OCI-LY7 (cell line): ENCODE data around the gene TMC1. TPM values are rescaled to one million over a fixed set of nuclear protein-coding genes. Genes with fewer than 3 reads are reported as not detected.

Experiments used
- BruUV-seq: library from RNA; stranded (reverse); fragments of 400-500 nt; replicated peaks from 2 replicates; lab custom pipeline; 2021; lab: Mats Ljungman, UMichigan
- CTCF ChIA-PET: fragments of 300-600 bp; sonication (Branson Sonifier 250); formaldehyde crosslinking; loops from one replicate; lab custom pipeline; 2022; ENCODE audit warnings: antibody characterized with exemption; ENCODE audit not compliant: unreplicated experiment; lab: Charles Lee
- POLR2A ChIA-PET: fragments of 300-600 bp; sonication (Branson Sonifier 250); formaldehyde crosslinking; loops from one replicate; lab custom pipeline; 2022; ENCODE audit warnings: antibody characterized with exemption; lab: Charles Lee
- DNase-seq: peaks from one replicate; pipeline ENCODE4 v3.0.0-alpha.2; 2015; ENCODE audit warnings: low spot score
- H2AFZ ChIP-seq: fragments of 200-600 bp; sonication (generic), shearing (Covaris generic); 2 replicates; pipeline ENCODE4 v1.6.1; 2014; ENCODE audit warnings: mild to moderate bottlenecking, antibody characterized with exemption, low read length, moderate library complexity
- H3K27ac ChIP-seq: fragments of 200-600 bp; sonication (generic); 2 replicates; pipeline ENCODE4 v1.5.1; 2014; ENCODE audit warnings: mixed run types, low read depth, mild to moderate bottlenecking, moderate library complexity, low read length, inconsistent platforms; ENCODE audit not compliant: poor library complexity, severe bottlenecking
- H3K36me3 ChIP-seq: fragments of 200-600 bp; sonication (generic); 2 replicates; pipeline ENCODE4 v1.6.1; 2014; ENCODE audit warnings: mild to moderate bottlenecking, antibody characterized with exemption, low read length, moderate library complexity, mixed read lengths; ENCODE audit not compliant: insufficient read depth
- H3K4me1 ChIP-seq: fragments of 200-600 bp; sonication (generic); 2 replicates; pipeline ENCODE4 v1.5.1; 2014; ENCODE audit warnings: mild to moderate bottlenecking, low read length; ENCODE audit not compliant: insufficient read depth, poor library complexity, severe bottlenecking
- H3K4me2 ChIP-seq: fragments of 200-600 bp; sonication (generic); 2 replicates; pipeline ENCODE4 v1.6.1; 2014; ENCODE audit warnings: mild to moderate bottlenecking, low read length
- H3K4me3 ChIP-seq: fragments of 200-600 bp; sonication (generic); 2 replicates; pipeline ENCODE4 v1.5.1; 2014; ENCODE audit warnings: mild to moderate bottlenecking, low read depth, low read length; ENCODE audit not compliant: poor library complexity, severe bottlenecking
- H3K79me2 ChIP-seq: fragments of 200-600 bp; sonication (generic); 2 replicates; pipeline ENCODE4 v1.6.1; 2016; ENCODE audit warnings: low read depth, mild to moderate bottlenecking, low read length, moderate library complexity, mixed read lengths; ENCODE audit not compliant: insufficient read depth
- H3K9me2 ChIP-seq: fragments of 200-600 bp; sonication (generic); 2 replicates; pipeline ENCODE4 v1.6.1; 2016; ENCODE audit warnings: mild to moderate bottlenecking, low read length, mixed read lengths; ENCODE audit not compliant: insufficient read depth
- H3K9me3 ChIP-seq: fragments of 200-600 bp; sonication (generic); 2 replicates; pipeline ENCODE4 v1.6.1; 2014; ENCODE audit warnings: mild to moderate bottlenecking, mixed run types, low read length, mixed read lengths
- H4K20me1 ChIP-seq: fragments of 200-600 bp; sonication (generic); 2 replicates; pipeline ENCODE4 v1.6.1; 2014; ENCODE audit warnings: mild to moderate bottlenecking, antibody characterized with exemption, low read length, moderate library complexity, mixed read lengths; ENCODE audit not compliant: insufficient read depth
- EZH2phosphoT487 ChIP-seq: fragments of 200-600 bp; sonication (generic); IDR thresholded peaks from 2 replicates; pipeline ENCODE4 v1.6.1; 2018; ENCODE audit warnings: low read depth, borderline replicate concordance, mild to moderate bottlenecking, mixed run types, antibody characterized with exemption, low read length, moderate library complexity, mixed read lengths
- intact Hi-C: fragments of 100-400 bp; cut with micrococcal nuclease; formaldehyde crosslinking; loops from one replicate; pipeline ENCODE4 v1.10.0; 2022; ENCODE audit not compliant: unreplicated experiment
- total RNA-seq, 2 experiments: library from RNA; depleted of rRNA in 1 of 2; stranded (reverse); fragments of >200 nt in 1 of 2; shearing (Covaris generic) in 1 of 2; gene quantifications; 2 replicates each; pipeline ENCODE4 v1.2.3, GENCODE V29; 2014 to 2022
- TF ChIP-seq, protein P1 (sequence below): fragments of 200-600 bp; sonication (generic); conservative IDR thresholded peaks from 2 replicates; pipeline ENCODE4 v1.5.1; 2014; ENCODE audit warnings: mild to moderate bottlenecking, antibody characterized with exemption, low read length, moderate library complexity, mixed read lengths

The TMC1 gene
- total RNA-seq, 2 experiments from 2014 or later, result not detected

DNA sequence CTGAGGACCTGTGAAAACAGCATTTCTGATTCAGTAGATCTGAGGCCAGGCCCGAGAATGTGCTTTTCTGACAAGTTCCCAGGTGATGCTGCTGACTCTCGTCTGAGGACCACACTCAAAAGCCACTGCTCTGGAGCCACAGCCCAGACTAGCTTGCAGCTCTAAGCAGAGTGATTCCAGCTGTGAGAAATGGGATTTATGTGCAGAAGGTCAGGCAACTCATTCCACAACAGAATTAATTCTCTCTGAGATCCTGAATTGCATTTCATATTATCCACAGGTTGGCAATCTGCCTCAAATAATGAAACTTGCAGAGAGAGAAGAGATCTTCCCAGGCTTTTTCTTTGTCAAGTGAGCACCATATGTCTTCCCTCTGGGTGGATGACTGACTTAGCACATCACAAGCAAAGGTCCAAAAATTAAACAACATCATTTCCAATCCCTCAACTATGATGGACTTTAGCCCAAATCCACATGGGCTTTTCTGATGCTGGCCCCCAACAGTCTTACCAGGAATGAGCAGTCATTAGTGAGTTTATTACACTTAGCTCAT lies 291.2 kb downstream of the TMC1 start:
- Histone ChIP-seq H3K4me2 (no peak overlapping the region), H3K79me2 (no peaks in the 10 kb centered on the region), H3K9me2 (no peaks in the 10 kb centered on the region), H3K4me3 (no peak overlapping the region), H3K4me1 (no peaks in the 10 kb centered on the region), H4K20me1 (no peaks in the 10 kb centered on the region), H2AFZ (no peak overlapping the region), H3K36me3 (no peaks in the 10 kb centered on the region), H3K27ac (no peak overlapping the region), H3K9me3 (no peaks in the 10 kb centered on the region)
- ChIA-PET POLR2A (interaction anchor here (0.6 kb wide), 1 partner anchor 41 kb away, joined by 3 read pairs; no protein-coding TSS in a partner anchor), CTCF (no interaction called here)
- DNase-seq, result no peak
- intact Hi-C loops, result no loop called here
- TF ChIP-seq, protein P1, sequence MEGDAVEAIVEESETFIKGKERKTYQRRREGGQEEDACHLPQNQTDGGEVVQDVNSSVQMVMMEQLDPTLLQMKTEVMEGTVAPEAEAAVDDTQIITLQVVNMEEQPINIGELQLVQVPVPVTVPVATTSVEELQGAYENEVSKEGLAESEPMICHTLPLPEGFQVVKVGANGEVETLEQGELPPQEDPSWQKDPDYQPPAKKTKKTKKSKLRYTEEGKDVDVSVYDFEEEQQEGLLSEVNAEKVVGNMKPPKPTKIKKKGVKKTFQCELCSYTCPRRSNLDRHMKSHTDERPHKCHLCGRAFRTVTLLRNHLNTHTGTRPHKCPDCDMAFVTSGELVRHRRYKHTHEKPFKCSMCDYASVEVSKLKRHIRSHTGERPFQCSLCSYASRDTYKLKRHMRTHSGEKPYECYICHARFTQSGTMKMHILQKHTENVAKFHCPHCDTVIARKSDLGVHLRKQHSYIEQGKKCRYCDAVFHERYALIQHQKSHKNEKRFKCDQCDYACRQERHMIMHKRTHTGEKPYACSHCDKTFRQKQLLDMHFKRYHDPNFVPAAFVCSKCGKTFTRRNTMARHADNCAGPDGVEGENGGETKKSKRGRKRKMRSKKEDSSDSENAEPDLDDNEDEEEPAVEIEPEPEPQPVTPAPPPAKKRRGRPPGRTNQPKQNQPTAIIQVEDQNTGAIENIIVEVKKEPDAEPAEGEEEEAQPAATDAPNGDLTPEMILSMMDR, result no peak
- TF ChIP-seq EZH2phosphoT487, result no peak
- BruUV-seq, result no TSS peak

DNA sequence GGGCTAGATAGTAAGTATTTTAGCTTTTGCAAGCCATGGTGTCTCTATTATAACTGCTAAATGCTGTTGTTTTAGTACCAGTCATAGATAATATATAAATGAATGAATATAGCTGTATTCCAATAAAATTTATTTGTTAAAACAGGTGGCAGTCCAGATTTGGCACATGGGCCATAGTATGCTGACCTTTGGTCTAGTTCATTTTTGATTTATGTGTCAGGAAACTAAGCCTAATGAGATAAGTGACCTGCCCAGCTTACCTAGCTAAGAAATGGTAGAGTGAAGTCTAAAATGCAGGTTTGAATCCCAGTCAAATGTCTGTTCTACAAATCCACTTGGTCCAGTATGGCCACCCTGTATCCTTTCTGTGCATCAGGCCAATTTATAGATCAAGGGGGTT lies 292.1 kb downstream of the TMC1 start:
- H3K4me3 ChIP-seq, result no peak overlapping the region
- H3K9me3 ChIP-seq, result no peaks in the 10 kb centered on the region
- ChIA-PET POLR2A (no interaction called here), CTCF (no interaction called here)
- no peaks in the 10 kb centered on the region for H4K20me1 ChIP-seq
- H3K9me2 ChIP-seq, result no peaks in the 10 kb centered on the region
- no peak overlapping the region for H2AFZ ChIP-seq
- no peak overlapping the region for H3K27ac ChIP-seq
- no peaks in the 10 kb centered on the region for H3K79me2 ChIP-seq
- no peaks in the 10 kb centered on the region for H3K36me3 ChIP-seq
- H3K4me2 ChIP-seq, result no peak overlapping the region
- no TSS peak for BruUV-seq
- TF ChIP-seq, protein P1, result no peak
- no peak for TF ChIP-seq EZH2phosphoT487
- no peaks in the 10 kb centered on the region for H3K4me1 ChIP-seq
- no peak for DNase-seq
- intact Hi-C loops, result no loop called here

DNA sequence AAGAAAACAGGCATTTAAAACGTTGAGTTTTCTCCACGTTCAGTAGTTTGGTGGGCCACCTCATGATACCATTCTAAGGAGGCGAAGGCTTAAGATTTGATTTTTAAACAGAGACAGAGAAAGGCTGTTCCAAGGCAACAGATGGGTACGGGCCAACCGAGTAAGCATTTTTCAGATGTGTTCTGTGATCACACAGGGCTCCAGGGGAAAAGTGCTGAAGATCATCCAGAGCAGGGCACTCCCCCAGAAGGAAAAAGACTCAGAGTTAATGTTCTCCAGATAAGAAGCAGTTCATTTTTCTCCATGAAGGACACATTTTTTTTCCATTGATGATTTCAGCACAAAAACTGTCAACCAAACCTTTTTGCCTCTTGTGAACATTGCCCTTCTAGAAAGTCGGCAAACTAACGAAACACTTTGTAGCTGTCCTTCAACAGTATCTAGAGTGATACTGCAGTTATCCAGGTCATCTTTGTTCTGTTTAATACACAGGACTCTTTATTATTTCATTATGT lies 292.7 kb downstream of the TMC1 start:
- Histone ChIP-seq H3K4me1 (no peaks in the 10 kb centered on the region), H3K36me3 (no peaks in the 10 kb centered on the region), H3K4me2 (no peak overlapping the region), H3K27ac (no peak overlapping the region), H2AFZ (no peak overlapping the region), H3K9me3 (no peaks in the 10 kb centered on the region), H3K4me3 (no peak overlapping the region), H3K79me2 (no peaks in the 10 kb centered on the region), H3K9me2 (no peaks in the 10 kb centered on the region), H4K20me1 (no peaks in the 10 kb centered on the region)
- POLR2A ChIA-PET, result no interaction called here
- BruUV-seq, result no TSS peak
- TF ChIP-seq EZH2phosphoT487, result no peak
- TF ChIP-seq, protein P1, result no peak
- DNase-seq, result no peak
- CTCF ChIA-PET, result no interaction called here
- intact Hi-C loops, result no loop called here
